22Rv1 (cell line): ENCODE data around the gene IGLON5.

ENCODE experiments used
- ZFX ChIP-seq: fragments of 450-650 bp; IDR thresholded peaks from 2 replicates; pipeline ENCODE4 v1.6.1; 2017; ENCODE audit warnings: antibody characterized with exemption, borderline replicate concordance
- TF ChIP-seq, protein P1 (sequence below): fragments of 450-650 bp; IDR thresholded peaks from 2 replicates; pipeline ENCODE4 v1.5.1; 2017; ENCODE audit warnings: mild to moderate bottlenecking

DNA sequence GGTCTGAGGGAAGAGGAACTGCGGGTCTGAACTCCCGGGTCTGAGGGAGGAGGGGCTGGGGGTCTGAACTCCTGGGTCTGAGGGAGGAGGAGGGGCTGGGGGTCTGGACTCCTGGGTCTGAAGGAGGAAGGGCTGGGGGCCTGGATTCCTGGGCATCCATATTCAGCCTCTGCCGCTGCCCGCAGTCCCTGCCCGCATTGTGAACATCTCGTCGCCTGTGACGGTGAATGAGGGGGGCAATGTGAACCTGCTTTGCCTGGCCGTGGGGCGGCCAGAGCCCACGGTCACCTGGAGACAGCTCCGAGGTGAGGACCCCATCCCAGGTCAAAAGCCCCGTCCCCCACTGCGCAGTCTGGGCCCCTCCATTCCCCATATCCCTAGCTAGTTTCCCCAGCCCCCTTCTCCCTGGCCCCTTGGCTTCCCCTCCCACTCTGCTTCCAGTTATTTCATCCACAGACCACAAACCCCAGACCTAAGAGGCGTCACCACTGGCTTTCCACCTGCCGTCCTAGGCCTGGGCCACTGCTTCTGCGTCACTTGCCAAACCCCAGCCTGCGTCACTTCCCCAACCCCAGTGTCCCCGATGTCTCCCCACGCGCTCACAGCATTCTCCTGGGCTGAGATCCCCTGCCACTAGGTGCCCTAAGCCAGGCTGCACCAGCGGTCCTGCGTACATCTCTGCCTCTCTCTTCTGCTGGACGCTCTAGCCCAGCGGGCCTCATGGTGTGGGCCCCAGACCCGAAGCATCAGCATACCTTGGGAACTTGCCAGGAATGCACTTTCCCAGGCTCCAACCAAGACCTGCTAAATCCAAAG lies 13.9 kb downstream of the IGLON5 start:
- TF ChIP-seq, protein P1, sequence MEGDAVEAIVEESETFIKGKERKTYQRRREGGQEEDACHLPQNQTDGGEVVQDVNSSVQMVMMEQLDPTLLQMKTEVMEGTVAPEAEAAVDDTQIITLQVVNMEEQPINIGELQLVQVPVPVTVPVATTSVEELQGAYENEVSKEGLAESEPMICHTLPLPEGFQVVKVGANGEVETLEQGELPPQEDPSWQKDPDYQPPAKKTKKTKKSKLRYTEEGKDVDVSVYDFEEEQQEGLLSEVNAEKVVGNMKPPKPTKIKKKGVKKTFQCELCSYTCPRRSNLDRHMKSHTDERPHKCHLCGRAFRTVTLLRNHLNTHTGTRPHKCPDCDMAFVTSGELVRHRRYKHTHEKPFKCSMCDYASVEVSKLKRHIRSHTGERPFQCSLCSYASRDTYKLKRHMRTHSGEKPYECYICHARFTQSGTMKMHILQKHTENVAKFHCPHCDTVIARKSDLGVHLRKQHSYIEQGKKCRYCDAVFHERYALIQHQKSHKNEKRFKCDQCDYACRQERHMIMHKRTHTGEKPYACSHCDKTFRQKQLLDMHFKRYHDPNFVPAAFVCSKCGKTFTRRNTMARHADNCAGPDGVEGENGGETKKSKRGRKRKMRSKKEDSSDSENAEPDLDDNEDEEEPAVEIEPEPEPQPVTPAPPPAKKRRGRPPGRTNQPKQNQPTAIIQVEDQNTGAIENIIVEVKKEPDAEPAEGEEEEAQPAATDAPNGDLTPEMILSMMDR, result no peak
- no peak for TF ChIP-seq ZFX
